Measurements from ENCODE around the gene MRPL10. TPM values are rescaled to one million over a fixed set of nuclear protein-coding genes. Genes with fewer than 3 reads are reported as not detected.

Gene MRPL10
- total RNA-seq, 6 experiments from 2014 or later = 39.4 to 48.0 (median 43.7) TPM

- H3K9me3 Mint-ChIP-seq = no peaks in the 10 kb centered on the region
- TF ChIP-seq CTCF (IDR thresholded peaks at IDR 0.05) = no peak
- no peak overlapping the region for H3K4me3 Mint-ChIP-seq
- peaks cover 4% of the 10 kb centered on the region for H3K27me3 Mint-ChIP-seq (ENCODE audit: insufficient read depth)
- DNase-seq = no peak
- peaks cover 9% of the 10 kb centered on the region for H3K36me3 Mint-ChIP-seq (ENCODE audit: low read depth)
- H3K4me1 Mint-ChIP-seq (ENCODE audit: low read depth) = peaks cover 16% of the 10 kb centered on the region
- no peak overlapping the region for H3K27ac Mint-ChIP-seq
Observed at GRCh38 chr17:47813512-47814031, 17.8 kb downstream of the MRPL10 start.

GRCh38 chr17:47813077-47813476, 18.3 kb downstream of the MRPL10 start:
- Mint-ChIP-seq H3K27ac (no peak overlapping the region), H3K4me3 (no peak overlapping the region), H3K9me3 (no peaks in the 10 kb centered on the region), H3K27me3 (ENCODE audit: insufficient read depth) (peaks cover 4% of the 10 kb centered on the region), H3K4me1 (ENCODE audit: low read depth) (peaks cover 16% of the 10 kb centered on the region), H3K36me3 (ENCODE audit: low read depth) (peaks cover 9% of the 10 kb centered on the region)
- no peak for DNase-seq
- TF ChIP-seq CTCF (IDR thresholded peaks at IDR 0.05) = no peak

GRCh38 chr17:47812146-47812920, 19.0 kb downstream of the MRPL10 start:
- no peaks in the 10 kb centered on the region for H3K9me3 Mint-ChIP-seq
- peaks cover 15% of the 10 kb centered on the region for H3K36me3 Mint-ChIP-seq (ENCODE audit: low read depth)
- H3K4me3 Mint-ChIP-seq = no peak overlapping the region
- H3K27ac Mint-ChIP-seq = no peak overlapping the region
- peaks cover 16% of the 10 kb centered on the region for H3K4me1 Mint-ChIP-seq (ENCODE audit: low read depth)
- peaks cover 6% of the 10 kb centered on the region for H3K27me3 Mint-ChIP-seq (ENCODE audit: insufficient read depth)
- DNase-seq = no peak
- no peak for TF ChIP-seq CTCF (IDR thresholded peaks at IDR 0.05)

GRCh38 chr17:47811709-47812108, 19.6 kb downstream of the MRPL10 start:
- Mint-ChIP-seq H3K36me3 (ENCODE audit: low read depth) (peaks cover 21% of the 10 kb centered on the region), H3K27me3 (ENCODE audit: insufficient read depth) (peaks cover 6% of the 10 kb centered on the region)
- no peak for DNase-seq

GRCh38 chr17:47810901-47811635, 20.3 kb downstream of the MRPL10 start:
- Mint-ChIP-seq H3K27me3 (ENCODE audit: insufficient read depth) (peaks cover 6% of the 10 kb centered on the region), H3K9me3 (no peaks in the 10 kb centered on the region), H3K27ac (peak overlapping the region; percentile 74), H3K4me3 (no peak overlapping the region), H3K36me3 (ENCODE audit: low read depth) (peaks cover 21% of the 10 kb centered on the region), H3K4me1 (ENCODE audit: low read depth) (peaks cover 16% of the 10 kb centered on the region)
- TF ChIP-seq CTCF (IDR thresholded peaks at IDR 0.05) = no peak
- no peak for DNase-seq

More at GRCh38 chr17:47811709-47812108, 19.6 kb downstream of the MRPL10 start:
- Mint-ChIP-seq H3K4me3 (no peak overlapping the region), H3K9me3 (no peaks in the 10 kb centered on the region), H3K4me1 (ENCODE audit: low read depth) (peaks cover 16% of the 10 kb centered on the region), H3K27ac (peak overlapping the region; percentile 15; the same call in 1 of the 2 replicates)
- no peak for TF ChIP-seq CTCF (IDR thresholded peaks at IDR 0.05)
